Caco-2 (cell line): Measurements from ENCODE around the gene FASTK. TPM values are rescaled to one million over a fixed set of nuclear protein-coding genes. Genes with fewer than 3 reads are reported as not detected.
"Not testable (repeated sequence)": the region's sequence is repeated elsewhere in the genome, so short reads cannot be mapped to it uniquely, and the experiment has no call there.

Source experiments
- BruUV-seq: library from RNA; stranded (reverse); fragments of 400-500 nt; replicated peaks from 2 replicates; lab custom pipeline; 2021; lab: Mats Ljungman, UMichigan
- CTCF ChIA-PET: fragments of 300-600 bp; sonication (Branson Sonifier 250); formaldehyde crosslinking; loops from one replicate; lab custom pipeline; 2022; ENCODE audit warnings: antibody characterized with exemption; lab: Charles Lee
- POLR2A ChIA-PET: fragments of 300-600 bp; sonication (Branson Sonifier 250); formaldehyde crosslinking; loops from one replicate; lab custom pipeline; 2022; ENCODE audit warnings: antibody characterized with exemption; lab: Charles Lee
- DNase-seq, 2 experiments: peaks; one replicate each; pipeline versions ENCODE4 v3.0.0 to v3.0.0-alpha.2; 2020 to 2022
- H3K27me3 ChIP-seq: replicated peaks from 2 replicates; pipeline ENCODE4 v1.6.0; 2011; ENCODE audit warnings: low read length; ENCODE audit not compliant: control insufficient read depth, insufficient read depth
- H3K36me3 ChIP-seq: 2 replicates; pipeline ENCODE4 v1.5.1; 2011; ENCODE audit warnings: low read length; ENCODE audit not compliant: control insufficient read depth, insufficient read depth
- H3K4me1 ChIP-seq: fragments of 250-450 bp; sonication (Bioruptor Pico); 2 replicates; pipeline ENCODE4 v1.5.1; 2020; ENCODE audit warnings: mild to moderate bottlenecking
- H3K4me3 ChIP-seq: 2 replicates; pipeline ENCODE4 v1.5.1; 2011; ENCODE audit warnings: low read depth, mild to moderate bottlenecking, control low read depth, low read length
- H3K9me3 ChIP-seq: fragments of 250-450 bp; sonication (Bioruptor Pico); 2 replicates; pipeline ENCODE4 v1.5.1; 2020; ENCODE audit warnings: mild to moderate bottlenecking, moderate library complexity
- H3K27ac Mint-ChIP-seq: one replicate; pipeline ENCODE4 v1.8.0; 2022; ENCODE audit warnings: mixed read lengths; ENCODE audit not compliant: unreplicated experiment
- H3K27me3 Mint-ChIP-seq: one replicate; pipeline ENCODE4 v1.8.0; 2022; ENCODE audit warnings: mixed read lengths; ENCODE audit not compliant: insufficient read depth, unreplicated experiment
- H3K36me3 Mint-ChIP-seq: one replicate; pipeline ENCODE4 v1.8.0; 2022; ENCODE audit warnings: mild to moderate bottlenecking, mixed read lengths; ENCODE audit not compliant: insufficient read depth, unreplicated experiment
- H3K4me1 Mint-ChIP-seq: one replicate; pipeline ENCODE4 v1.8.0; 2022; ENCODE audit warnings: low read depth, mixed read lengths; ENCODE audit not compliant: unreplicated experiment
- H3K4me3 Mint-ChIP-seq: one replicate; pipeline ENCODE4 v1.8.0; 2022; ENCODE audit warnings: mild to moderate bottlenecking, moderate library complexity, mixed read lengths; ENCODE audit not compliant: unreplicated experiment
- H3K9me3 Mint-ChIP-seq: one replicate; pipeline ENCODE4 v1.8.0; 2022; ENCODE audit warnings: mixed read lengths; ENCODE audit not compliant: unreplicated experiment
- intact Hi-C: fragments of 100-400 bp; cut with micrococcal nuclease; formaldehyde crosslinking; loops from one replicate; pipeline ENCODE4 v1.10.0; 2022; ENCODE audit not compliant: unreplicated experiment
- total RNA-seq: library from RNA; stranded (reverse); gene quantifications from 2 replicates; pipeline ENCODE4 v1.2.3, GENCODE V29; 2022
- TF ChIP-seq, protein P1 (sequence below), 2 experiments: fragments of 200-600 bp in 1 of 2; IDR thresholded peaks; 1 replicate in 1 of 2; 2 replicates in 1 of 2; pipeline versions ENCODE4 v1.5.1 to v1.8.0; 2011 to 2022; ENCODE audit warnings: antibody characterized with exemption in 1 of 2, control low read depth in 1 of 2, inconsistent platforms in 1 of 2, low read depth in 1 of 2, low read length in 1 of 2, mild to moderate bottlenecking in 1 of 2, moderate library complexity in 1 of 2; ENCODE audit not compliant: insufficient read depth in 1 of 2, severe bottlenecking in 1 of 2, unreplicated experiment in 1 of 2

The FASTK gene
- total RNA-seq, 1 experiment from 2014 or later = 114 TPM

- Mint-ChIP-seq H3K27ac (peak overlapping the region; percentile 99), H3K4me3 (peak overlapping the region; percentile 87), H3K4me1 (peaks cover 35% of the 10 kb centered on the region), H3K9me3 (no peaks in the 10 kb centered on the region), H3K36me3 (peaks cover 15% of the 10 kb centered on the region), H3K27me3 (no peaks in the 10 kb centered on the region)
- no peak for DNase-seq
- peaks cover 30% of the 10 kb centered on the region for H3K4me1 ChIP-seq
- no peaks in the 10 kb centered on the region for H3K36me3 ChIP-seq
- no TSS peak for BruUV-seq
- intact Hi-C loops = loop anchor here (1.0 to 2.0 kb wide), 7 partner anchors 11 to 198 kb away; partner anchors contain the start of genes ABCF2 and TMUB1
- CTCF ChIA-PET = interaction anchor here (0.6 to 2.0 kb wide), 16 partner anchors 10 to 198 kb away, joined by 3 to 54 read pairs (median 5); partner anchors contain the start of genes ABCF2, CDK5, SLC4A2 and TMUB1
- TF ChIP-seq, protein P1, sequence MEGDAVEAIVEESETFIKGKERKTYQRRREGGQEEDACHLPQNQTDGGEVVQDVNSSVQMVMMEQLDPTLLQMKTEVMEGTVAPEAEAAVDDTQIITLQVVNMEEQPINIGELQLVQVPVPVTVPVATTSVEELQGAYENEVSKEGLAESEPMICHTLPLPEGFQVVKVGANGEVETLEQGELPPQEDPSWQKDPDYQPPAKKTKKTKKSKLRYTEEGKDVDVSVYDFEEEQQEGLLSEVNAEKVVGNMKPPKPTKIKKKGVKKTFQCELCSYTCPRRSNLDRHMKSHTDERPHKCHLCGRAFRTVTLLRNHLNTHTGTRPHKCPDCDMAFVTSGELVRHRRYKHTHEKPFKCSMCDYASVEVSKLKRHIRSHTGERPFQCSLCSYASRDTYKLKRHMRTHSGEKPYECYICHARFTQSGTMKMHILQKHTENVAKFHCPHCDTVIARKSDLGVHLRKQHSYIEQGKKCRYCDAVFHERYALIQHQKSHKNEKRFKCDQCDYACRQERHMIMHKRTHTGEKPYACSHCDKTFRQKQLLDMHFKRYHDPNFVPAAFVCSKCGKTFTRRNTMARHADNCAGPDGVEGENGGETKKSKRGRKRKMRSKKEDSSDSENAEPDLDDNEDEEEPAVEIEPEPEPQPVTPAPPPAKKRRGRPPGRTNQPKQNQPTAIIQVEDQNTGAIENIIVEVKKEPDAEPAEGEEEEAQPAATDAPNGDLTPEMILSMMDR (IDR thresholded peaks at IDR 0.05; ENCODE audit: insufficient read depth in 1 of 2, low read depth in 1 of 2, low read length in 1 of 2, severe bottlenecking in 1 of 2, unreplicated experiment in 1 of 2) = peak in 1 of 2 experiments; percentile 25
- no peaks in the 10 kb centered on the region for H3K9me3 ChIP-seq
- POLR2A ChIA-PET = interaction anchor here (0.7 to 1.9 kb wide), 7 partner anchors 30 to 198 kb away, joined by 3 to 20 read pairs (median 5); partner anchors contain the start of genes ABCF2 and FASTK
- peak overlapping the region; percentile 70 for H3K4me3 ChIP-seq
- no peaks in the 10 kb centered on the region for H3K27me3 ChIP-seq
Observed at GRCh38 chr7:151028948-151029501, 51.6 kb downstream of the FASTK start.

- no peaks in the 10 kb centered on the region for H3K9me3 Mint-ChIP-seq
- peaks cover 15% of the 10 kb centered on the region for H3K36me3 Mint-ChIP-seq
- H3K4me1 Mint-ChIP-seq = peaks cover 35% of the 10 kb centered on the region
- H3K9me3 ChIP-seq = no peaks in the 10 kb centered on the region
- H3K27ac Mint-ChIP-seq = peak within 1 kb of the TSS; percentile 99
- peak within 1 kb of the TSS; percentile 70 for H3K4me3 ChIP-seq
- intact Hi-C loops = loop anchor here (1.0 to 2.0 kb wide), 7 partner anchors 10 to 199 kb away; partner anchors contain the start of genes ABCF2 and TMUB1
- H3K27me3 ChIP-seq = no peaks in the 10 kb centered on the region
- CTCF ChIA-PET = interaction anchor here (0.6 to 2.0 kb wide), 26 partner anchors 9 to 199 kb away, joined by 3 to 54 read pairs (median 4); partner anchors contain the start of genes ABCF2, ASIC3, CDK5 and SLC4A2
- TSS peak; percentile 78 for BruUV-seq
- H3K36me3 ChIP-seq = no peaks in the 10 kb centered on the region
- H3K4me3 Mint-ChIP-seq = peak within 1 kb of the TSS; percentile 87
- peaks cover 30% of the 10 kb centered on the region for H3K4me1 ChIP-seq
- DNase-seq = peak; percentile 100
- POLR2A ChIA-PET = interaction anchor here (0.5 to 1.9 kb wide), 11 partner anchors 10 to 199 kb away, joined by 3 to 20 read pairs (median 5); partner anchors contain the start of genes ABCF2, FASTK and SLC4A2
- TF ChIP-seq, protein P1 (IDR thresholded peaks at IDR 0.05; ENCODE audit: insufficient read depth in 1 of 2, low read depth in 1 of 2, low read length in 1 of 2, severe bottlenecking in 1 of 2, unreplicated experiment in 1 of 2) = peak; percentile 65 to 67
- no peaks in the 10 kb centered on the region for H3K27me3 Mint-ChIP-seq
Observed at GRCh38 chr7:151028131-151028947, 52.3 kb downstream of the FASTK start, which contains the start of gene ABCB8. ABCB8 (plus strand) TSS chr7:151028450; CDS start chr7:151028516, 66 bp downstream.

GRCh38 chr7:151027728-151028130 lies 52.9 kb downstream of the FASTK start:
- H3K27me3 Mint-ChIP-seq, DNase-seq, H3K9me3 ChIP-seq, H3K27me3 ChIP-seq, H3K9me3 Mint-ChIP-seq, H3K36me3 ChIP-seq: not testable (repeated sequence)
- peaks cover 30% of the 10 kb centered on the region for H3K4me1 ChIP-seq
- Mint-ChIP-seq H3K27ac (peak overlapping the region; percentile 99), H3K4me3 (peak overlapping the region; percentile 87), H3K36me3 (peaks cover 15% of the 10 kb centered on the region), H3K4me1 (peaks cover 35% of the 10 kb centered on the region)
- intact Hi-C loops = loop anchor here (1.0 to 2.0 kb wide), 7 partner anchors 9 to 200 kb away; partner anchors contain the start of genes ABCF2 and TMUB1
- TSS peak; percentile 93 for BruUV-seq
- ChIA-PET POLR2A (interaction anchor here (0.6 to 1.9 kb wide), 8 partner anchors 9 to 199 kb away, joined by 3 to 20 read pairs (median 5); partner anchors contain the start of genes ABCF2 and FASTK), CTCF (interaction anchor here (0.6 to 2.0 kb wide), 19 partner anchors 9 to 167 kb away, joined by 3 to 54 read pairs (median 5); partner anchors contain the start of genes CDK5 and SLC4A2)
- H3K4me3 ChIP-seq = peak overlapping the region; percentile 44

DNA sequence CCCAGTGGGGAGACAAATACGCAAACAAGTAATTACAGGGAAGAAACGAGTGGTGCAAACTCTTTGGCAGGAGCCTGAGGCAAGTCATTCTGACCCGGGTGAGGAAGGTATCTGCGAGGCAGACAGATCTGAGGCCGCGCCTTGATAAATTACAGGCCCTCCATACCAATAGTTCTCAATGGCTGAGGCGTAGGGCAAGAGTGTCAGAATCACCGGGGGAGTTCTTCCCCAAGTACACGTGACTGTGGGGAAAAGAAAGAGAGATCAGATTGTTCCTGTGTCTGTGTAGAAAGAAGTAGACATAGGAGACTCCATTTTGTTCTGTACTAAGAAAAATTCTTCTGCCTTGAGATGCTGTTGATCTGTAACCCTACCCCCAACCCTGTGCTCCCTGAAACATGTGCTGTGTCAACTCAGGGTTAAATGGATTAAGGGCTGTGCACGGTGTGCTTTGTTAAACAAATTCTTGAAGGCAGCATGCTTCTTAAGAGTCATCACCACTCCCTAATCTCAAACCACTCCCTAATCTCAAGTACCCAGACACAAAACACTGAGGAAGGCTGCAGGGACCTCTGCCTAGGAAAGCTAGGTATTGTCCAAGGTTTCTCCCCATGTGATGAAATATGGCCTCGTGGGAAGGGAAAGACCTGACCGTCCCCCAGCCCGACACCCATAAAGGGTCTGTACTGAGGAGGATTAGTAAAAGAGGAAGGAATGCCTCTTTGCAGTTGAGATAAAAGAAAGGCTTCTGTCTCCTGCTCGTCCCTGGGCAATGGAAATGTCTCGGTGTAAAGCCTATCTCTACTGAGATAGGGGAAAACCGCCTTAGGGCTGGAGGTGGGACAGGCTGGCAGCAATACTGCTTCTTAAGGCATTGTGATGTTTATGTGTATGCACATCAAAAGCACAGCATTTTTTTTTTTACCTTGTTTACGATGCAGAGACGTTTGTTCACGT lies 53.6 kb downstream of the FASTK start:
- H3K4me3 Mint-ChIP-seq = peak overlapping the region; percentile 87
- ChIA-PET POLR2A (interaction anchor here (0.6 to 1.9 kb wide), 5 partner anchors 8 to 200 kb away, joined by 4 to 20 read pairs (median 5); partner anchors contain the start of genes ABCF2 and FASTK), CTCF (interaction anchor here (1.1 to 2.0 kb wide), 5 partner anchors 8 to 84 kb away, joined by 4 to 54 read pairs (median 11); no protein-coding TSS in a partner anchor)
- H3K4me1 Mint-ChIP-seq = peaks cover 35% of the 10 kb centered on the region
- H3K9me3 ChIP-seq, H3K36me3 ChIP-seq, BruUV-seq, intact Hi-C loops, H3K27me3 ChIP-seq, H3K9me3 Mint-ChIP-seq, H3K27me3 Mint-ChIP-seq: not testable (repeated sequence)
- DNase-seq = peak; percentile 52 to 81
- Histone ChIP-seq H3K4me3 (peak overlapping the region; percentile 44), H3K4me1 (peaks cover 30% of the 10 kb centered on the region)
- H3K27ac Mint-ChIP-seq = peak overlapping the region; percentile 99
- peaks cover 15% of the 10 kb centered on the region for H3K36me3 Mint-ChIP-seq
